K562 (cell line): ENCODE data around the gene RASGRP1. TPM values are rescaled to one million over a fixed set of nuclear protein-coding genes. Genes with fewer than 3 reads are reported as not detected.

ENCODE experiments used
- E2F4 ChIP-seq: sonication (generic); formaldehyde crosslinking; IDR thresholded peaks from 2 replicates; pipeline ENCODE4 v1.8.0; 2022; ENCODE audit warnings: mild to moderate bottlenecking, low read depth, missing genetic modification reagents
- FOXK1 ChIP-seq: sonication (generic); formaldehyde crosslinking; IDR thresholded peaks from 2 replicates; pipeline ENCODE4 v1.8.0; 2022; ENCODE audit warnings: missing genetic modification reagents, mild to moderate bottlenecking, borderline replicate concordance
- FOXP4 ChIP-seq: sonication (generic); formaldehyde crosslinking; IDR thresholded peaks from 2 replicates; pipeline ENCODE4 v1.8.0; 2022; ENCODE audit warnings: mild to moderate bottlenecking, missing genetic modification reagents, borderline replicate concordance
- GTF2B ChIP-seq: IDR thresholded peaks from 2 replicates; pipeline ENCODE4 v1.6.1; 2011; ENCODE audit not compliant: insufficient read length; ENCODE audit errors: extremely low read depth
- HOXB6 ChIP-seq: fragments of 250-450 bp; sonication (Bioruptor Pico); IDR thresholded peaks from 2 replicates; pipeline ENCODE4 v1.5.1; 2022; ENCODE audit warnings: mild to moderate bottlenecking, borderline replicate concordance
- NR4A1 ChIP-seq, 2 experiments: fragments of 250-450 bp in 1 of 2; fragments of 450-650 bp in 1 of 2; sonication (Bioruptor Pico) in 1 of 2; IDR thresholded peaks; 2 replicates each; pipeline versions ENCODE4 v1.4.0 to v1.6.1; 2016 to 2020; ENCODE audit warnings: mild to moderate bottlenecking in 2 of 2, missing compliant biosample characterization in 1 of 2, missing genetic modification characterization in 1 of 2, moderate library complexity in 1 of 2
- PKNOX1 ChIP-seq: fragments of 450-650 bp; IDR thresholded peaks from 2 replicates; pipeline ENCODE4 v1.6.1; 2016
- PTBP1 ChIP-seq: fragments of 200-400 bp; formaldehyde crosslinking; IDR thresholded peaks from 2 replicates; pipeline ENCODE4 v1.6.1; 2017; ENCODE audit warnings: low read depth, low read length
- RAD21 ChIP-seq, 2 experiments: fragments of 250-450 bp in 1 of 2; fragments of 450-650 bp in 1 of 2; sonication (Bioruptor Pico) in 1 of 2; formaldehyde crosslinking in 1 of 2; IDR thresholded peaks in 1 of 2; conservative IDR thresholded peaks in 1 of 2; 2 replicates each; pipeline versions ENCODE4 v1.4.0 to v1.8.0; 2020 to 2022; ENCODE audit warnings: mild to moderate bottlenecking in 2 of 2, moderate library complexity in 1 of 2
- RBBP5 ChIP-seq: fragments of 200-600 bp; sonication (generic); IDR thresholded peaks from 2 replicates; pipeline ENCODE4 v1.6.1; 2012; ENCODE audit warnings: borderline replicate concordance, mild to moderate bottlenecking, low read length, control low read depth, inconsistent platforms; ENCODE audit not compliant: insufficient read depth, poor library complexity, severe bottlenecking
- RCOR1 ChIP-seq, 2 experiments: IDR thresholded peaks; 2 replicates each; pipeline ENCODE4 v1.6.1; 2012; ENCODE audit warnings: low read depth in 2 of 2, low read length in 2 of 2, borderline replicate concordance in 1 of 2, improper control_type of control experiment in 1 of 2
- SOX6 ChIP-seq: fragments of 450-650 bp; IDR thresholded peaks from 2 replicates; pipeline ENCODE4 v1.6.1; 2014; ENCODE audit warnings: mild to moderate bottlenecking
- SUPT5H ChIP-seq: fragments of 450-650 bp; IDR thresholded peaks from 2 replicates; pipeline ENCODE4 v1.6.1; 2016
- TCF3 ChIP-seq: sonication (generic); formaldehyde crosslinking; IDR thresholded peaks from 2 replicates; pipeline ENCODE4 v1.4.0; 2020; ENCODE audit warnings: mild to moderate bottlenecking, missing genetic modification reagents
- THRA ChIP-seq: fragments of 450-650 bp; IDR thresholded peaks from 2 replicates; pipeline ENCODE4 v1.6.1; 2017; ENCODE audit warnings: mild to moderate bottlenecking, moderate library complexity
- ZBTB2 ChIP-seq: fragments of 450-650 bp; IDR thresholded peaks from 2 replicates; pipeline ENCODE4 v1.6.1; 2016; ENCODE audit warnings: antibody characterized with exemption
- ZFP1 ChIP-seq: fragments of 450-650 bp; formaldehyde crosslinking; IDR thresholded peaks from 2 replicates; pipeline ENCODE4 v1.4.0; 2020; ENCODE audit warnings: mild to moderate bottlenecking, mixed read lengths
- ZFP91 ChIP-seq: sonication (generic); formaldehyde crosslinking; IDR thresholded peaks from 2 replicates; pipeline ENCODE4 v1.8.0; 2022; ENCODE audit warnings: mild to moderate bottlenecking, missing genetic modification reagents
- polyA plus RNA-seq, 8 experiments: library from polyadenylated mRNA; depleted of rRNA in 4 of 8; stranded (reverse) in 5 of 8; unstranded in 3 of 8; fragments of >200 nt; fragmentation: Nextera tagmentation in 2 of 8; fragmentation: Illumina TruSeq in 1 of 8; extraction: Ambion mirVana in 2 of 8; extraction: Trizol in 1 of 8; gene quantifications; 2 replicates each; pipeline versions ENCODE4 v1.2.1 to v1.2.3, GENCODE V29; 2011 to 2014; ENCODE audit warnings: inconsistent platforms in 1 of 8, missing spikeins in 1 of 8
- total RNA-seq, 7 experiments: library from RNA; depleted of rRNA in 6 of 7; stranded (reverse); fragments of >200 nt in 6 of 7; fragmentation: Illumina TruSeq in 2 of 7; extraction: Trizol in 2 of 7; gene quantifications; 2 replicates each; pipeline versions ENCODE4 v1.2.1 to v1.2.3, GENCODE V29; 2011 to 2021; ENCODE audit warnings: low replicate concordance in 1 of 7

Gene RASGRP1
- total and polyA plus RNA-seq, 9 of the 15 experiments (the other 6 are each of a cell fraction or from before 2014, with no cell fraction given), result 0.14 to 0.72 (median 0.31) TPM

- TF ChIP-seq E2F4 (CRISPR knock-in tag) (no peak), ZBTB2 (no peak), FOXP4 (CRISPR knock-in tag) (no peak), RBBP5 (no peak), PTBP1 (no peak), SOX6 (peak; percentile 19; the same call in 1 of the 2 replicates), NR4A1 (CRISPR knock-in tag; IDR thresholded peaks at IDR 0.05) (no peak), NR4A1 (tag; IDR thresholded peaks at IDR 0.05) (no peak), THRA (no peak), RCOR1 (IDR thresholded peaks at IDR 0.05; ENCODE audit: borderline replicate concordance in 1 of 2, low read depth in 2 of 2, low read length in 2 of 2) (peak in 1 of 2 experiments; percentile 72; a peak in 2 of 4 replicates), HOXB6 (CRISPR knock-in tag) (no peak), PKNOX1 (peak; percentile 95), TCF3 (CRISPR knock-in tag) (peak; percentile 41), GTF2B (no peak), ZFP91 (CRISPR knock-in tag) (no peak), SUPT5H (no peak), RAD21 (CRISPR knock-in tag; conservative IDR thresholded peaks at IDR 0.05 in 1 of 2, IDR thresholded peaks at IDR 0.05 in 1 of 2) (0 out of 4 replicates have a peak, but pooled peaks of 1 of the 2 experiments have one; percentile 2), FOXK1 (CRISPR knock-in tag) (no peak), ZFP1 (no peak)
Observed at GRCh38 chr15:38508647-38509046, 56.0 kb downstream of the RASGRP1 start (continued).
